ENCODE results near the gene A4GALT.

The A4GALT gene

DNA sequence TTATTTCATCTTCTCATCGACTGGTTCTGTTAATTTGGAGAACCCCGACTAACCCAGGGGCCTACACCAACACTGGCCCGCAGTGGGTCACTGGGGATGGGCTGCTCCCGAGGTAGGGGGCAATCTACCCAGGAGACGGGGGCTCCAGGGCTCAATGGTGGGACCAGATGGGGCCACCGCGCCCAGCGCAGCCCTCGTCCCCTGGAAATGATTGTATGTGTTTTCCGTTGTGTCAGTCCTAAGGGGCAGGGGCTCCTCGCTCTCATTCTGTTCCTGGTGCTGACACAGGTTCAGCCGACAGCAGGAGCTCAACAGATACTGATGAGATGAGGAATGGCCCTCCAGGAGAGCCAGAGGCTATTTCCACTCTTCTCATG, 20.7 kb downstream of the A4GALT start:
- no peak for DNase-seq

DNA sequence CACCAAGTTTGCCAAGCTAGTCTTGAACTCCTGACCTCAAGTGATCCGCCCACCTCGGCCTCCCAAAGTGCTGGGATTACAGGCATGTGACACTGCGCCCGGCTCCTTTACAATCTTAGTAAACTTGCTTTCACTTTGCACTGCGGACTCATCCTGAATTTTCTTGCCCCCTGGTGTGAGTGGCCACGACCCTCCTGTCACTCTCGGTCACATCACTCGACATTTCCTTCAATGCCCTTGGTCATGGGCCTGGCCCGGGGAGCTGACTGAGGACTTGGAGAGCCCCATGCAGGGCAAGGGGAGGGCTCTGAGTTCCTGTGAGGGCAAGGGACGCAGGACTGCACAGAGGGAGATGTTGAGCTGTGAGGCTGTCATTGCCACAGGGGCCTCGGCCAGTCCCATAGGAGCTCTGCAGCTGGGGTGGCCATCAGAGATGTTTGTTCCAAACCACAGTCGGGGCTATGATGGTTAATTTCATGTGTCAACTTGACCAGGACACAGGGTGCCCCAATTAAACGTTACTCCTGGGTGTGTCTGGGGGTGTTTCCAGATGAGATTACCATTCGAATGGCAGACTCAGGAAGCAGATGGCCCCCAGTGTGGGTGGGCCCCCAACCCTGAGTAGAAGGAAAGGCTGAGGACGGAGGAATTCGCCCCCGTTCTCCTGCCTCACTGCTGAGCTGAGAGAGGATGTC, 21.2 kb downstream of the A4GALT start:
- DNase-seq = no peak

DNA sequence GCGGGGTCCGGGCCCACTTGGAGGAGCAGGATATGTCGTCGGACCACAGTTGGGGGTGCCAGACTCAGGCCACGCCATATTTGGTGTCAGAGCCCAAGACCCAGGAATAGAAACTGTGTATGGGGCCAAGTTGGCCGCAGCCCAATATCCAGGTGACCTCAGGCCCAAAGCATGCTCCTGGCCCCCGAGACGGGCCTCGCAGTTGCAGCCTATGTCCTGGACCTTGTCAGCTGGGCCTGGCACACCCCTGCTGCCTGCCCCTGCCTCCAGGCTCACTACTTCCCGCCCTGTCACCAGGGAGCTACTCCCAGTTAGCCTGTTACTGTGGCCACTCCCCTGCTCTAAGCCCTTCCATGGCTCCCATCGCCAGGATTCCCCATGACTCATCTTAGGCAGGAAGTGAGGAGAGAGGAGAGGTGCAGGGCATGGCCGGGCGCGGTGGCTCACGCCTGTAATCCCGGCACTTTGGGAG, 23.1 kb downstream of the A4GALT start:
- no peak for DNase-seq

DNA sequence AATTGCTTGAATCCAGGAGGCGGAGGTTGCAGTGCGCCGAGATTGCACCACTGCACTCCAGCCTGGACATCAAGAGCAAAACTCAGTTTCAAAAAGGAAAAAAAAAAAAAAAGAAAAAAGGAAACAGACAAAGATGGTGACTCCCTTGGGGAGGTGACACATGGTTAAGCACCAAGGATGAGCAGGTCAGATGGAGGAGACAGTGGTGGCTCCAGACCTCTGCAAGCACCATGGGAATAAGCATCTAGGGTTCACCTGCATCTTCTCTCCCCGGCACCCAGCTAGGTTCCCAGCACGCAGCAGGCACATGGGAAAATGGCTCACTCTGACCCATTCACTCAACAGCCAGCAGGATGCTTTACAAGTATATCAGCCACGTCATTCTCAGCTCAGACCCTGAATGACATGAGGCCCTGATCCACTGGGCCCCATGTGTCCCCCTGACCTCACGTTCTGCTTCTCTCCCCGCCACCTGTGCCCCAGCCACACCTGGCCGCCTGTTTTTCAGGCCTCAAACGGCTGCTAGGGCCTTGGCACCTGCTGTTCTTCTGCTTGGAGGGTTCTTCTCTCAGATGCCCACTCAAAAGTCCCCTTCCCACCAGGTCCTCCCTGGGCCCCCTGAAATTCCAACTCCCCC, 24.2 kb downstream of the A4GALT start:
- DNase-seq = no peak

DNA sequence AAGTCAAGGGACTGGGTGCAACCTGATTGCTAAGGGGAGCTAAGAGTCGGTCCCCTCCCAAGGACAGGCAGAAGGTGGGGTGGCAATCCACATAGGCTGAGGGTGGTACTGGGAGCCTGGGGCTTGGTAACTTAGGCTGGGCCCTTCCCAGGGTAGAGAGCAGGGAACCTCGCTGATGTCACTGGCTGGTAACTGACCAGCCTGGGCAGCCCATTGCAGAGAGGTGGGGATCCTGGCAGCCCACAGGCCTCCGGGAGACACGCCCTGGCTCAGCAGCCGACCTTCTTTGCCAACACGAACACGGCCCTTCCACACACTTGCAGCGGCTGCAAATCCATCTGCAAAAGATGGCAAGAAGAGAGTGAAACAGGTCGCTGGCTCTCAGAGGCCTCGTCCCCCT, 25.4 kb downstream of the A4GALT start:
- DNase-seq = no peak

DNA sequence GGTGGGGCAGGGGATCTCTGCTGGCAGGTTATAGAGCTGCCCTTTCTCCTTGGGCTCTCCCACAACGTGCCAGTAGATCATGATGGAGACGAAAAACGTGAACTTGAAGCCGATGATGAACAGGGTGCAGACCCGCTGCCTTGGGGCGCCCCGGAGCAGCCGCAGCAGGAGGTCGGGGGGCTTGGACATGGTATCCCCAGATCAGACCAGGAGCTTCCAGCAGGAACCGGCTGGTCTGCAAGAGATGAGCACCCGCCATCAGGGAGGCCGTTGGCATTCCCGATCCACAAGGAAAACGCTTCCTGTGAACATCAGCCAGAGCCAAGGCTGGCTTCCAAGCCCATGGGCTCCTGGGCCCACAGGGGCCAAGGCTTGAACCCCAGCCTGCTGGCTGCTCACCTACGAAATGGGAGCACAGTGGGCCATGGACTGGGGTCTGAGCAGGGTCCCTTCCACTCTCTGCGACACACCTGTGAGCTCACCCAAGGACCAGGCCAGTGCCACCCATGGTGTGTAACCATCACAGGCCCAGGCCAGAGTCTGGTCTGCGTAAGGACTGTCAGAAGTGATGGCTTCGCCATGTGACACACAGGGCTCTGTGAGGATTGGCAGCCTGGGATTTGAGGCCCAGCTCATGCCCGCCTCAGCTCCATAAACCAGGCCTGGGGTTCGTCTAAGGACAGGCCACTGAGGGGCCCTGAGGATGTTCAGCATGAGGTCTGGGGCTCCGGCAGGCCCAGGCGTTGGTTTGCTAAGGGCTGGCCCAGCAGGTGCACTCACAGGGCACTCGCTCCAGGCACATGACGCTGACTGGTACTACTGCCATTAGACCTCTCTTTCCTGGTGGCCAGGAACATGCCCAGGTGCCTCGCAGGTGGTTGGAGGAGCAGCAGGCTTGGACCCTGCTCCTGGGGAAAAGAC, 26.6 kb downstream of the A4GALT start:
- no peak for DNase-seq

DNA sequence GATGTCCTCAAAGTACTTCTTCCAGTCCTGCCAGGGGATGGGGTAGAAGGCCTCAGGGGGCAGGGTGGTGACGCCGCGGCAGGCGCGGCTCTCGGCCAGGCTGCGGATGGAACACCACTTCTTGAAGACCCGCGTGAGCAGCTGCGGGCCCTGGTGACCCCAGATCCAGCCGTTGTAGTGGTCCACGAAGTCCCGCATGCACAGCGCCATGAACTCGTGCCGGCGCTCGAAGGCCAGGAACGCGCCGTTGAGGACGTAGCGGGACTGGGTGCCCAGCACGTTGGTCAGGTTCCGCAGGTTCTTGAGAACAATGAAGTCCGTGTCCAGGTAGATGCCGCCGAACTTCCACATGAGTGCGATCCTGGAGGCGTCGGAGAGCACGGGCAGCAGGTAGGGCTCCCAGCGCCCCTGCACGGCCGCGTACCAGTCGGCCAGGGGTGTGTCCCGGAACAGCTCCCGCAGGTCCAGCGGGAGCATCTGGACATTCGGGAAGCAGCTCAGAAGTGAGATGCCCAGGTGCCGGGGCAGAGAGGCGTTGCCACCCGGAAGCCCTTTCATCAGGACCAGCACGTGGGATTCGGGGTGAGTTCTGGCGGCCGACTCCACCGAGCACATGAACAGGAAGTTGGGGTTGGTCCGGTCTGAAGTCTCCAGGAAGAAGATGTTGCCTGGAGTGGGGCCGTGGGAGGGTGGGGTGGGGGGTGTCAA, 27.5 kb downstream of the A4GALT start:
- DNase-seq = no peak

DNA sequence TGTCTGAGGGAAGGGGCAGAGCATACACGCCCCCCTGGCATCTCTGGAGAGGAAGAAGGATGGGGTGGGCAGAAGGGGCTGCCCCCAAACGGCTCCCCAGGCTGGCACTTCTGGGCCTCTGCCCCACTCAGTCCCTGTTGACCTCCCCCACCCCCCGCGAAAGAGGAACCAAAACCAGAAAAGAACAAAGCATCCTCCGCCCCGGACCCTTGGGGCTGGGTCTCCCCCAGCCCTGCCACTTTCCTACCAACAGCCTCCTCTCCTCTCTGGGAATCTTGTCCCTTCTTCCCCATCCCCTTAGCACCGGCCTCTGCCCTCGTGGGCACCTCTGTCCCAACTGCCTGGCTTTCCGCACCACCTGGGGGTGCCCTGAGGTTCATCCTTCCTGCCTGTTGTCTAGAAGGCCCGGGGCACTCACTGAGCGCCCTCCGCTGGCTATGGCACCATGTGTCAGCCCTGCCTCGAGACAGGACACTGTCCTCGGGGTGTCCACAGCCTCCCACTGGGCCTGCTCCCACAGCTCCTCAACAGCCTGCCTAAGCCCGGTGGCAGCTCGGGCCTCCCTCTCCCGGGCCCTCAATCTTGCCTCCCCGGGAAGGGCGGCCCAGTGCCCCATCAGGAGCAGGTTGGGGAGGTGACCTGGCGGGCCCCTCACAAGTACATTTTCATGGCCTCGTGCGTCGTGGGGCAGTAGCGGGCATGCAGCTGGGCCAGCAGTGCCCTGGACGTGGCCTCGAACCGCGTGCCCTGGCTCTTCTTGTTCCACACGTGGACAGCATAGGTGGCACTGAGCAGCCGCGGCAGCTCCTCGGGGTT, 28.2 kb downstream of the A4GALT start:
- no peak for DNase-seq

DNA sequence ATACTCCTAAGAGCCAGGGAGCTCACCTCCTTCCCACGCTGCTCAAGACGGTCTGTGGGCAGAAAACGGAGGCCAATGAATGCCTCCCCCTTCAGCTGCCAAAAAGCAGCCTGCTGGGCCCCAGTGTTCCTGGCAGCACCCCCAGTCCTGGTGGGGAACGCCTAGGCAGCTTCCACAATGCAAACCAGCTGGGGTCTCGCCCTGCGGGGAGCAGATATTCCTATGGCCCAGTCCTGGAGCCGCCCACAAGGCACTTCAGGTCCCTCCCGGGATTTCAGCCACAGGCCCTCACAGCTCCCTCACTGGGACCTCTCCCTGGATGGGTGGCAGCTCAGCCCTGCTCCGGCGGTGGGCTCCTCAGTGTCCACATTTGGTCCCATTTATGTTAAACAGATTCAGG, 29.2 kb downstream of the A4GALT start:
- no peak for DNase-seq

DNA sequence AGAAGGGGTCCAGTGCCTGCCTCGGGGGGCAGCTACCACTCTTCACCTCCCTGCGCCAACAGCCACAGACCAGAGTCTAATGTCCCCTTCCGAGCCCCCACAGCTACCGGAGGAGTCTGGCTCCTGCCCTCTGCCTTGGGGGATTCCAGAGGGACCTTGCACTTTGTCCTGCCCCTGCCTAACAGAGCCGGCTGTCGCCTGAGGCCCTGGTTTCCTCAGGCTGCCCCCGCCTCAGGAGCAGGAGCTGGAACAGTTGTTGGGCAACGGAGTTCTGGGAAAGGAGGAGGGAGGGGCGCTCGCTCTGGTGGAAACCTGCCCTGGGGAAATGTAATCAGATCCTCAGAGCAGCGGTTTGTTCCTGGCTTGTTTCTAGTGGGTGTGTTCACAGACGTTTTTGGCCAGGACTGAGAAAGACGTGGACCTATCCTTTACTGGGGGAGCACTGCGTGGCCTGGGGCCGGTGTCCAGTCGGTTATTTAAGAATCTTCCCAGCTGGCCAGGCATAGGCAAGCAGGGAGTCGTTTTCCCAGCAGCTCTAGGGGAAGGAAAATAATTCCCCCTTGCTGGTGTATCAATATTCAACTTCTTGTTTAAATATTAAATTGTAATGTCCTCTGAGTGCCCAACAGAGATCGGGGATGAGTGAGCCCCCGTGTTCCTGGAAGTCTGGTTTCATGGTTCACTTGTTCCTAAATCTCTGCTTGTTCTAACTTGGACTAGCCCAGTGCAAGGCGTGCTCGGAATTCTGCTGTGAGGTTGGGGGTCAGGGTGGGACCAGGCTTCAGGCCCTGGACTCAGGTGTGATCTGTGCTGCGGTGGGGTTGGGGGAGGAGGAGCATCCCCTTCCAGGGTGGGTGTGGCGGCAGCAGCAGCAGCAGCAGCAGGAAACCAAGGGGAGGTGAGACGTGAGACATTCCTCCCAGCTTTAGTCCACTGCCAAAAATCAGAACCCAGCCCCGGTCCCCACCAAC, 32.1 kb downstream of the A4GALT start:
- no peak for DNase-seq

DNA sequence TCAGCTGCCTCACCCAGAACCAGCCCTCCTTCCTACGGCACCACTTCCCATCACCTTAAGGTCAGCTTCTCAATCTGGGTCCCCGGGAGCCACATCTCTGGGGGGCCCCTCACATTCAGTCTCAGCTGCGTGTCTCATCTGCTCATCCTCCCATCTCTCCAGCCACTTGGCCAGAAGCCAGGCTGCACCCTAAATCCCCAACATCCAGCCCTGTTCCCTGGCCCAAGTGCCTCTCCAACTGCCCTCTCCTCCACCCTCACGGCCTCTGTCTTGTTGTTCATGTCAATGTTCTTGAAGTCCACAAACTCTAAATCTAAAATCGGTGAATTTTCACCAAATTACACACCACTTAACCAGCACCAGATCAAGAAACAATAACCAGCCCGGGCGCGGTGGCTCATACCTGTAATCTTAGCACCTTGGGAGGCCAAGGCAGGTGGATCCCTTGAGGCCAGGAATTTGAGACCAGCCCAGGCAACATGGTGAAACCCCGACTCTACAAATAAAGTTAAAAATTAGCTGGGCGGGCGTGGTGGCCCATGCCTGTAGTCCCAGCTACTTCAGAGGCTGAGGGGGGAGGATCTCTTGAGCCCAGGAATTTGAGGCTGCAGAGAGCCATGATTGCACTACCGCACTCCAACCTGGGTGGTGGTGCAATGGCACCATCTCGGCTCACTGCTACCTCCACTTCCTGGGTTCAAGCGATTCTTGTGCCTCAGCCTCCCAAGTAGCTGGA, 33.7 kb downstream of the A4GALT start:
- no peak for DNase-seq

DNA sequence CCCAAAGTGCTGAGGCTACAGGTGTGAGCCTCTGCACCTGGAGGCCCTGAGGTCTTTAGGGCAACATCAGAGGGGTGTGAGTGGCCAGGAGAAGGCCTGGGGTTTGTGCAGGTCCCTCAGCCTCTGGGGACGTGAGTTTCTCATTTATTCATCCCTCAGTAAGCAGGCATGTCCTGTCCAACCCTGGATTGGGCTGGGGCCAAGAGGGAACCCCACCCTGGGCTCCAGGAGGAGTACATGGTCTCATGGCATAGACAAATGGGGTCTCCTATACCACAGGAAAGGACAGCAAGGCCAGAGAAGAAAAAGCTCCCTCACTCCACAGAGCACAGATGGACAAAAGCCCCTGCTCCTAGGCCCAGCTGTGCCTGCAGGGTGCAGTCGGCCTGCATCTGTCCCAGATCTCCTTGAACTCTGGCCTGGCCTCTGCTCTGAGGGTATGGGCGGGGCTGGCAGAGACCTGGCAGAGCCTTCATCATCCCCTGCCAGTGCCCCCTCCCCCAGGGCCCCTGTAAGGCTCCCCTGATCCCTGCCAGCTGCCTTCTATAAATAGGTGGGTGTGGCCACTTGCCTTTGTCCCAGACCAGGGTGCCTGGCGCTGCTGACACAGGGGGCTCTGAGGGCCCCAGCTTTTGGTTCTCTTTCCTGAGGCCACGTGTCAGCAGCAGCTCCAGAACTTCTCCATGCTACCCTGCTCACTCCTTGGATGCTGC, 34.6 kb downstream of the A4GALT start:
- DNase-seq = no peak

DNA sequence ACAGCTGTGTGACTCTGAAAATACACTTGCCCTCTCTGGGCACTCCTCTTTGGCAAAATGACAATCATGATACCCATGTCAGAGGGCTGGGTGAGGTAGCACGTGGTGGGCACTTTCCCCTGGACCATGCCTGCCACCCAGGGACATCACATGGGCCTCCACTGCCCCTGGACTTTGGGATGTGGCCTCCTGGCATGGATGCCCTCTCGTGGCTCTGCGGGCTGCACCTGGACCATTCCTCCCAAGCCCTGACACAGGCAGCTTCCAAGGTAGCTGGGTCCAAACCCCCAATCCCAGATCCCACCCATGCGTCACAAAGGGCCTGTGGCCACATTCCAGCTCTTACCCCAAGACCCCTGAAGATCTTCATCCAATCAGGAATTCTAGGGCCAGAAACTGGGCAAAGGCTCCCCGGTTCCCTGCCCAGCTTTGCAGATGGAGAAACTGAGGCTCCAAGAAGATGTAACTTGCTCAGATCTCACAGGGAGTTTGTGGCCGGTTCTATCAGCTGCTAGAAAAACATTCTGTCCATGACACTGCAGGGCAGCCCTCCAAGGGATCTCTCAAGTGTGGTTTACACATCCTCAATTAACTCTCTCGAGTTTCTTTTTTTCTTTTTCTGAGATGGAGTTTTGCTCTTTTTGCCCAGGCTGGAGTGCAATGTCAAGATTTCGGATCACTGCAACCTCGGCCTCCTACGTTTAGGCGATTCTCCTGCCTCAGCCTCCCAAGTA, 36.0 kb downstream of the A4GALT start:
- no peak for DNase-seq

DNA sequence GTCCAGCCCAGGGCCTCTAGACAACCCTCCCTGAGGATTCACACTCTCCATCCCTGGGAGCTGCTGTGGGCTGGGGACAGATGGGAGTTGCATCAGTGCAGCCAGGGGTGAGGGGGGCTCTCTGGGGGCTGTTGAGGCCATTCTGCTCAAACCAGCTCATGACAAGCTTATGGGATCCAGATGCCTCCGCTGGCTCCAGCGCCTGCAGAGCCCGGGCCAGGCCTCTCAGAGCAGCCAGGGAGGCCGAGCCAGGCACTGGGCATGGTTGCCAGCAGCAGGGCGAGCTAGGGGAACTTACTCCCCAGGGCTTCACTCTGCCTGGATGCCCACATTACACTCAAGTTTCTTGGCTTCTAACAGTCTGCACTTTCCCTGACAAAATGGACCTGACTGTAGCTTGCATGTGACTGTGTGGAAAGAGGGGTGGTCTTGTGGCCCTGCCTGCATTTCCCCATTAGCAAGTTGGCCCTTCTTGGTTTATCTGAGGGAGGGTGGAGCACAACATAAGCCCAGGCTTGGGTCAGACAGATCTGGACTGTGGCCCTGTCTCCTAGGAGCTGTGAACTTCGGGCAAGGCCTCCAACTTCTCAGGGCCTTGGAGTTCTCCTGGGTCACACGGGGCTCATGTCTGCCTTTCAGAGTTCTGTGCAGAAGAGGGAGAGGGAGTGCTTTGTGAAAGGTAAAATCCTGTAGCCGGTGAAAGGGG, 36.9 kb downstream of the A4GALT start:
- no peak for DNase-seq

DNA sequence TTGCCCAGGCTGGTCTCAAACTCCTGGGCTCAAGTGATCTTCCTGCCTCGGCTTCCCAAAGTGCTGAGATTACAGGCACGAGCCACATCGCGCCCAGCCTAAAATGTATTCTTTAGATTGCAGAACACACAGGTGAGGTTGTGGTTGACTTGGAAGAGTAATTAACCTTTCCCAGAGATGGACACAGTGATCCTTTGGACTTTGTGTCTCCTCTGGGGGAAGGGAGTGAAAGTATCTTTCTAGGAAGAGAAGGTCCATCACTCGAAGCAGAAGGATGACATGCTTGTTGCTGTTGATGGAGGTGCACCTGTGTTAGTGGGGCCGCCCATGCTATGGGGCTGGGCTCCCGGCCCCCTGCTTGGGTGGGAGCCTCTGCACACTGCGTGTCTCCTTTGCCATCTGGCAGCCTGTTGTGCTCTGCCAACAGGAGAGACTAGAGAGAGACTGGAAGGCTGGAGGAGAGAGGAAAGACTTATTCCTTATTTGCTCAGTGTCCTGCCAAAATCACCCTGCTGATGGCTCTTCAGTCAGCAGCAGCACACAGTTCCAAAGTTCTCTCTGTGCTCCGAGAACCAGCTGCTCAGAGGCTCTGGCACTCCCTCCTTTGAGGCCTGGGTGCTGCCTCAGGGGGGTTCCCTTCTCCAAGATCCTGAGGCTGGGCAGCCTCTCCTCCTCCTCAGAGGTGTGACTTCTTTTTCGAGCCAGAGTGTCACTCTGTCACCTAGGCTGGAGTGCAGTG, 38.4 kb downstream of the A4GALT start:
- no peak for DNase-seq

DNA sequence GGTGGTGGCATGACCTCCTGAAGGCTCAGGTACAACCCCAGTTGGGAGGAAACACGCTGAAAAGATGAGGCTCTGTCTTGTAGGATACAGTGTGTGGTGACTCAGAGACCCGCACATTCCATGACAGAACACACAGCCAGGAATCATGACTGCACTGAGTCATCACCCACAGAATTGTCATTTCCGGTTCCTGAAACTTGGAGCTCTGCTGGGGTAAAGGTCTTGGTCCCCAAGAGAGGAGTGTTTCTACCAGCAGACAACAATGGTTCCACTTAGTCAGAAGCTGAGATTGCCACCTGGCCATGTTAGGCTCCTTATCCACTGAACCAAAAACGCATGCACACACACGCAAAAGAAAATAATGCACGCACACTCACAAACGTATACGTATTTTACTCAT, 40.0 kb downstream of the A4GALT start:
- no peak for DNase-seq

DNA sequence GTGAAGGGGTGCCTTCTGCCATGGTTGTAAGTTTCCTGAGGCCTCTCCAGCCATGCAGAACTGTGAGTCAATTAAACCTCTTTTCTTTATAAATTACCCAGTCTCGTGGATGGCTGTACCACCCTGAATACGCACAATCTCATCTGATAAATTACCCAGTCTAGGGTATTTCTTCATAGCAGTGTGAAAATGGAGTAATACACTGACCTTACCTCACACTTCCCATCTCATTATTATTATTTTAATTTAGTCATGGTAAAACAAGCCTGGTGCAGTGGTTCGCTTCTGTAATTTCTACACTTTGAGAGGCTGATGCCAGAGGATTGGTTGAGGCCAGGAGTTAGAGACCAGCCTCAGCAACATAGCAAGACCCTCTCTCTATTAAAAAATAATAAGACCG, 41.0 kb downstream of the A4GALT start:
- DNase-seq = no peak

Data from activated CD4-positive, alpha-beta T cell treated with anti-CD3 and anti-CD28 coated beads, Interleukin-10, Interleukin-2, amounts not matched to agents 100 ng/mL and 50 ng/mL, durations not matched to agents 16 hours and 8 hours (primary cell).